Lung (tissue), 12 donors: ENCODE measurements around the gene DBN1. TPM values are rescaled to one million over a fixed set of nuclear protein-coding genes. Genes with fewer than 3 reads are reported as not detected.

Source experiments
- ATAC-seq: fragments of 200-7000 bp; cut with Tn5 transposase; one replicate; pipeline ENCODE4 v1.9.1; 2020; ENCODE audit warnings: moderate number of reproducible peaks; ENCODE audit not compliant: insufficient read depth, low FRiP score
- DNase-seq, 3 donors: peaks; one replicate each; pipeline ENCODE4 v3.0.0-alpha.2; 2013 to 2017
- H3K27ac ChIP-seq, 2 donors: one replicate each; pipeline ENCODE4 v1.5.1; 2013; ENCODE audit warnings: mild to moderate bottlenecking in 2 of 2, moderate library complexity in 2 of 2, control low read depth in 1 of 2, inconsistent platforms in 1 of 2, low read depth in 1 of 2, low read length in 1 of 2
- H3K27me3 ChIP-seq, 3 donors: one replicate each; pipeline ENCODE4 v1.5.1; 2013; ENCODE audit warnings: low read length in 2 of 3; ENCODE audit not compliant: control insufficient read depth in 3 of 3, insufficient read depth in 3 of 3
- H3K36me3 ChIP-seq, 4 donors: one replicate each; pipeline ENCODE4 v1.5.1; 2013; ENCODE audit warnings: low read length in 4 of 4, mild to moderate bottlenecking in 1 of 4, moderate library complexity in 1 of 4; ENCODE audit not compliant: control insufficient read depth in 4 of 4, insufficient read depth in 4 of 4
- H3K4me1 ChIP-seq, 5 donors: one replicate each; pipeline ENCODE4 v1.5.1; 2013; ENCODE audit warnings: low read length in 5 of 5, mild to moderate bottlenecking in 2 of 5, moderate library complexity in 1 of 5; ENCODE audit not compliant: control insufficient read depth in 5 of 5, insufficient read depth in 5 of 5
- H3K4me3 ChIP-seq: one replicate; pipeline ENCODE4 v1.5.1; 2013; ENCODE audit warnings: mild to moderate bottlenecking, control low read depth, moderate library complexity
- H3K9ac ChIP-seq, 2 donors: one replicate each; pipeline ENCODE4 v1.5.1; 2013; ENCODE audit warnings: low read length in 2 of 2, control low read depth in 1 of 2; ENCODE audit not compliant: insufficient read depth in 1 of 2
- H3K9me3 ChIP-seq, 4 donors: one replicate each; pipeline ENCODE4 v1.5.1; 2013; ENCODE audit warnings: low read length in 3 of 4, mild to moderate bottlenecking in 1 of 4, moderate library complexity in 1 of 4; ENCODE audit not compliant: control insufficient read depth in 4 of 4, insufficient read depth in 3 of 4
- WGBS, 2 donors: extraction: QIAGEN DNeasy Blood & Tissue Kit; methylation state at CpG; one replicate each; pipeline ENCODE4 v1.1.7; 2013; 5-methylcytosine and 5-hydroxymethylcytosine counted together
- polyA plus RNA-seq, 2 donors: library from polyadenylated mRNA; stranded (reverse); fragments of 200-250 nt; gene quantifications; one replicate each; pipeline ENCODE4 v1.2.1, GENCODE V29; 2013
- total RNA-seq, 2 donors: library from RNA; depleted of rRNA in 1 of 2; stranded (reverse); fragments of >200 nt in 1 of 2; gene quantifications; one replicate each; pipeline ENCODE4 v1.2.1, GENCODE V29; 2014 to 2021
- TF ChIP-seq, protein P1 (sequence below): IDR thresholded peaks from 2 replicates; pipeline ENCODE4 v1.5.1; 2012; ENCODE audit warnings: mild to moderate bottlenecking; ENCODE audit errors: control extremely low read depth, extremely low read depth
- donor health status: control.
- donor health status: control.
- donor health status: Bipolar disorder and iron deficiency.
- donor health status: healthy.
- donor health status: DM: yes; HTN: yes; CAD: no.

The DBN1 gene
- total and polyA plus RNA-seq, 4 donors, result 18.7 to 38.3 (median 30.3) TPM

DNA sequence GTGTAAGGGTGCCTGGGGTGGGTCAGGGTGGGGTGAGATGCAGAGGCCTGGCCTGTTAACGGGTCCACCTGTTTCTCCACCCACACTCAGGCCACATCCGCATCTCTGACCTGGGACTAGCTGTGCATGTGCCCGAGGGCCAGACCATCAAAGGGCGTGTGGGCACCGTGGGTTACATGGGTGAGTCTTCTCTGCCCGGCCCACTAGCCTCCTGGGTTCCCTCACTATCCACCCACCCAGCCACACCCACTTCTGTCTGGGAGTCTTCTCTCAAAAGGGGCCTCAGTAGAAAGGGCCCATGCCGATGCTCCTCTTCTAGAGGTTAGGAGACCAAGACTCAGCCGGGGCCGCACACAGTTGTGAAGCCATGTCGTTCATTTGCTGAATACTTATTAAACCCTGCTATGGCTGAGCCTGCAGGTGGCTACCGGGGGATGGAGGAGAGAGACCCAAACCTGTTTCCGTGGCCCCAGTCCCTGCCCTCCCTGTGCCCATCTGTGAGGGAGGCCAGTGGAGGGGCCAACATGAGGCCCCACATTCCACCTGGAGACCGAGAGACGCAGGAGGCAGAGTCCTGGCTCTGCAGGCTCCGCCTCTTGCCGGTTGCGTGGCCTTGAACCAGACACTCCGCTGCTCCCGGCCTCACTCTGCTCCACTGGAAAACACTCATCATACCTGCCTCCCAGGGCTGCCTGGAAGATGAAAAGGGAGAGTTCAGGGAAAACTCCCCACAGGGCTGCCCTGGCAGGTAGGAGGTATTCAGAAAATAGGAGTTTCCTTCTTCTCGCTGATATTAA is 38.3 kb downstream of the DBN1 start:
- Histone ChIP-seq H3K27ac (no peak overlapping the region), H3K4me3 (no peak overlapping the region), H3K4me1 (no peaks in the 10 kb centered on the region), H3K9ac (no peak overlapping the region), H3K27me3 (no peaks in the 10 kb centered on the region), H3K36me3 (peaks cover 0 to 69% (median 31%) of the 10 kb centered on the region in 4 donors), H3K9me3 (no peaks in the 10 kb centered on the region)
- no peak for DNase-seq
- WGBS, 2 donors, result 93 to 95% methylated on average over 20 of the region's 20 CpGs
- ATAC-seq, result no peak
- TF ChIP-seq, protein P1, sequence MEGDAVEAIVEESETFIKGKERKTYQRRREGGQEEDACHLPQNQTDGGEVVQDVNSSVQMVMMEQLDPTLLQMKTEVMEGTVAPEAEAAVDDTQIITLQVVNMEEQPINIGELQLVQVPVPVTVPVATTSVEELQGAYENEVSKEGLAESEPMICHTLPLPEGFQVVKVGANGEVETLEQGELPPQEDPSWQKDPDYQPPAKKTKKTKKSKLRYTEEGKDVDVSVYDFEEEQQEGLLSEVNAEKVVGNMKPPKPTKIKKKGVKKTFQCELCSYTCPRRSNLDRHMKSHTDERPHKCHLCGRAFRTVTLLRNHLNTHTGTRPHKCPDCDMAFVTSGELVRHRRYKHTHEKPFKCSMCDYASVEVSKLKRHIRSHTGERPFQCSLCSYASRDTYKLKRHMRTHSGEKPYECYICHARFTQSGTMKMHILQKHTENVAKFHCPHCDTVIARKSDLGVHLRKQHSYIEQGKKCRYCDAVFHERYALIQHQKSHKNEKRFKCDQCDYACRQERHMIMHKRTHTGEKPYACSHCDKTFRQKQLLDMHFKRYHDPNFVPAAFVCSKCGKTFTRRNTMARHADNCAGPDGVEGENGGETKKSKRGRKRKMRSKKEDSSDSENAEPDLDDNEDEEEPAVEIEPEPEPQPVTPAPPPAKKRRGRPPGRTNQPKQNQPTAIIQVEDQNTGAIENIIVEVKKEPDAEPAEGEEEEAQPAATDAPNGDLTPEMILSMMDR, result no peak

- Histone ChIP-seq H3K27ac (no peak overlapping the region), H3K36me3 (peaks cover 0 to 69% (median 29%) of the 10 kb centered on the region in 4 donors), H3K27me3 (no peaks in the 10 kb centered on the region), H3K4me1 (peaks cover 0 to 4% (median 0%) of the 10 kb centered on the region in 5 donors), H3K9ac (no peak overlapping the region), H3K4me3 (no peak overlapping the region), H3K9me3 (no peaks in the 10 kb centered on the region)
- WGBS, 2 donors, result 88 to 91% methylated on average over 8 of the region's 8 CpGs
- no peak for DNase-seq
- TF ChIP-seq, protein P1, result no peak
- ATAC-seq, result no peak
These were observed 39.0 kb downstream of the DBN1 start for GRCh38 chr5:177434437-177434836.

GRCh38 chr5:177433658-177434217 is 39.7 kb downstream of the DBN1 start:
- TF ChIP-seq, protein P1, result no peak
- Histone ChIP-seq H3K9me3 (no peaks in the 10 kb centered on the region), H3K4me3 (no peak overlapping the region), H3K9ac (no peak overlapping the region), H3K27ac (no peak overlapping the region), H3K36me3 (peaks cover 0 to 69% (median 28%) of the 10 kb centered on the region in 4 donors), H3K27me3 (no peaks in the 10 kb centered on the region), H3K4me1 (peaks cover 0 to 9% (median 0%) of the 10 kb centered on the region in 5 donors)
- ATAC-seq (no peak), DNase-seq (no peak)
- WGBS, 2 donors, result 88 to 93% methylated on average over 29 of the region's 29 CpGs
